Measurements from ENCODE around the gene SOAT1. TPM values are rescaled to one million over a fixed set of nuclear protein-coding genes. Genes with fewer than 3 reads are reported as not detected.

The SOAT1 gene
- total RNA-seq, 4 donors from 2014 or later: 7.5 to 12.4 (median 10.4) TPM

- Histone ChIP-seq H3K4me1 (peaks cover 0 to 16% (median 5%) of the 10 kb centered on the region in 4 donors), H3K27me3 (no peaks in the 10 kb centered on the region), H3K36me3 (no peaks in the 10 kb centered on the region), H3K27ac (no peak overlapping the region), H3K9me3 (no peaks in the 10 kb centered on the region), H3K4me3 (no peak overlapping the region)
- DNase-seq: no peak
- TF ChIP-seq CTCF (IDR thresholded peaks at IDR 0.05): no peak
- no peak for TF ChIP-seq POLR2A (IDR thresholded peaks at IDR 0.05)
These were observed 3.4 kb downstream of the SOAT1 start for GRCh38 chr1:179297105-179297378.

GRCh38 chr1:179298952-179299351 lies 5.4 kb downstream of the SOAT1 start:
- DNase-seq: peak in 2 of 3 donors; percentile 65 to 71
- H3K4me1 ChIP-seq: peaks cover 0 to 16% (median 5%) of the 10 kb centered on the region in 4 donors
- no peaks in the 10 kb centered on the region for H3K9me3 ChIP-seq
- no peak for TF ChIP-seq CTCF (IDR thresholded peaks at IDR 0.05)
- TF ChIP-seq POLR2A (IDR thresholded peaks at IDR 0.05): no peak
- H3K36me3 ChIP-seq: peaks cover 0 to 8% (median 0%) of the 10 kb centered on the region in 3 donors
- H3K4me3 ChIP-seq: no peak overlapping the region
- H3K27ac ChIP-seq: no peak overlapping the region
- no peaks in the 10 kb centered on the region for H3K27me3 ChIP-seq

DNA sequence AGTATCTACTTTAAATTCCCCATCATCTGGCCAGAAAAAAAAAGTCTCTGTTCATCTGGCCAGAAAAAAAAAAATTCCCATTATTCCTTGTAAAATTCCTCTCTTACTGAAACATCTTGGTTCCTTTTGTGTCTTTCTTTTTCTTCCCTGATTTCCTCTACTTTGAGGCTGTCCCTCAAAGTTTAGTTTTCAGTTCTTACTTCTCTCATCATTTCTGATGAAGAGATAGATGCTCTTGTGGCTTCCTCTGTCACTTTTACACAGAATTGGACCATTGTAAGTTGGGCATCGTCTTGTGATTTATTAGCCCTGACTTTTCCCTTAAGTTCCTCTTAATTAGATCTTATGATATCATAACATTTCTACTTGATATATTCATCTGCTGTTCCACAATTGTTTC lies 6.5 kb downstream of the SOAT1 start:
- Histone ChIP-seq H3K27ac (no peak overlapping the region), H3K9me3 (no peaks in the 10 kb centered on the region), H3K27me3 (no peaks in the 10 kb centered on the region), H3K36me3 (peaks cover 0 to 8% (median 0%) of the 10 kb centered on the region in 3 donors), H3K4me3 (no peak overlapping the region), H3K4me1 (peaks cover 0 to 10% (median 1%) of the 10 kb centered on the region in 4 donors)
- TF ChIP-seq POLR2A (IDR thresholded peaks at IDR 0.05) (no peak), CTCF (IDR thresholded peaks at IDR 0.05) (no peak)
- DNase-seq: no peak

- TF ChIP-seq CTCF (IDR thresholded peaks at IDR 0.05) (no peak), POLR2A (IDR thresholded peaks at IDR 0.05) (no peak)
These were observed 8.5 kb downstream of the SOAT1 start for GRCh38 chr1:179302070-179302469.

GRCh38 chr1:179303200-179303785 lies 9.7 kb downstream of the SOAT1 start:
- TF ChIP-seq CTCF (IDR thresholded peaks at IDR 0.05): no peak
- TF ChIP-seq POLR2A (IDR thresholded peaks at IDR 0.05): no peak
- peaks cover 0 to 5% (median 0%) of the 10 kb centered on the region in 4 donors for H3K4me1 ChIP-seq

More at GRCh38 chr1:179302070-179302469, 8.5 kb downstream of the SOAT1 start:
- no peaks in the 10 kb centered on the region for H3K9me3 ChIP-seq
- no peak overlapping the region for H3K4me3 ChIP-seq
- H3K36me3 ChIP-seq: peaks cover 0 to 8% (median 0%) of the 10 kb centered on the region in 3 donors
- peaks cover 0 to 5% (median 0%) of the 10 kb centered on the region in 4 donors for H3K4me1 ChIP-seq
- DNase-seq: no peak
- H3K27me3 ChIP-seq: no peaks in the 10 kb centered on the region
- no peak overlapping the region for H3K27ac ChIP-seq

GRCh38 chr1:179305450-179305849 lies 11.9 kb downstream of the SOAT1 start:
- Histone ChIP-seq H3K4me3 (no peak overlapping the region), H3K27ac (no peak overlapping the region), H3K36me3 (peaks cover 0 to 8% (median 0%) of the 10 kb centered on the region in 3 donors), H3K9me3 (no peaks in the 10 kb centered on the region), H3K4me1 (no peaks in the 10 kb centered on the region), H3K27me3 (no peaks in the 10 kb centered on the region)
- DNase-seq: no peak
- TF ChIP-seq POLR2A (IDR thresholded peaks at IDR 0.05) (no peak), CTCF (IDR thresholded peaks at IDR 0.05) (no peak)

More at GRCh38 chr1:179303200-179303785, 9.7 kb downstream of the SOAT1 start:
- Histone ChIP-seq H3K4me3 (no peak overlapping the region), H3K27ac (no peak overlapping the region), H3K27me3 (no peaks in the 10 kb centered on the region), H3K36me3 (peaks cover 0 to 8% (median 0%) of the 10 kb centered on the region in 3 donors), H3K9me3 (no peaks in the 10 kb centered on the region)
- DNase-seq: no peak
